NCI-H1092 (cell line): ENCODE data around the gene NKX1-1.
"Not testable (repeated sequence)": the region's sequence is repeated elsewhere in the genome, so short reads cannot be mapped to it uniquely, and the experiment has no call there.

Experiments used
- DNase-seq: peaks from one replicate; lab custom pipeline; 2025; lab: John Stamatoyannopoulos, UW

Gene NKX1-1

GRCh38 chr4:1406394-1406980 lies at the start of gene NKX1-1:
TSS of gene NKX1-1 (minus strand) at chr4:1406442. CDS start at chr4:1406442, 0 bp downstream.
- DNase-seq: no peak

GRCh38 chr4:1453731-1454130 lies 47.5 kb upstream of the NKX1-1 start:
- DNase-seq: no peak

GRCh38 chr4:1452431-1453051 lies 46.3 kb upstream of the NKX1-1 start:
- no peak for DNase-seq

- DNase-seq: no peak
These were observed 45.5 kb upstream of the NKX1-1 start for GRCh38 chr4:1451752-1452122.

- no peak for DNase-seq
These were observed 45.0 kb upstream of the NKX1-1 start for GRCh38 chr4:1451106-1451751.

- no peak for DNase-seq
These were observed 43.8 kb upstream of the NKX1-1 start for GRCh38 chr4:1449833-1450741.

GRCh38 chr4:1449475-1449832 lies 43.2 kb upstream of the NKX1-1 start:
- DNase-seq: no peak

- DNase-seq: no peak
These were observed 42.6 kb upstream of the NKX1-1 start for GRCh38 chr4:1448589-1449420.

GRCh38 chr4:1447676-1448588 lies 41.7 kb upstream of the NKX1-1 start:
- DNase-seq: no peak

- no peak for DNase-seq
These were observed 40.5 kb upstream of the NKX1-1 start for GRCh38 chr4:1446502-1447386.

GRCh38 chr4:1445716-1446445 lies 39.6 kb upstream of the NKX1-1 start:
- DNase-seq: no peak

GRCh38 chr4:1443688-1444172 lies 37.5 kb upstream of the NKX1-1 start:
- DNase-seq: not testable (repeated sequence)

GRCh38 chr4:1427010-1427409 lies 20.8 kb upstream of the NKX1-1 start:
- DNase-seq: no peak

- no peak for DNase-seq
These were observed 15.4 kb upstream of the NKX1-1 start for GRCh38 chr4:1421657-1422056.

GRCh38 chr4:1419708-1420107 lies 13.5 kb upstream of the NKX1-1 start:
- DNase-seq: no peak

GRCh38 chr4:1418494-1419285 lies 12.4 kb upstream of the NKX1-1 start:
- DNase-seq: no peak

- DNase-seq: no peak
These were observed 11.5 kb upstream of the NKX1-1 start for GRCh38 chr4:1417522-1418390.
